Hematopoietic multipotent progenitor cell treated with erythropoietin and hydrocortisone succinate and interleukin-3 and kit ligand, for 15 days (in vitro differentiated cells): Measurements from ENCODE around the gene RPS3.

Experiments used
- DNase-seq: peaks from one replicate; pipeline ENCODE4 v3.0.0-alpha.2; 2015; ENCODE audit warnings: low spot score

RPS3 gene

GRCh38 chr11:75420224-75421034 is 21.1 kb downstream of the RPS3 start:
- no peak for DNase-seq

DNA sequence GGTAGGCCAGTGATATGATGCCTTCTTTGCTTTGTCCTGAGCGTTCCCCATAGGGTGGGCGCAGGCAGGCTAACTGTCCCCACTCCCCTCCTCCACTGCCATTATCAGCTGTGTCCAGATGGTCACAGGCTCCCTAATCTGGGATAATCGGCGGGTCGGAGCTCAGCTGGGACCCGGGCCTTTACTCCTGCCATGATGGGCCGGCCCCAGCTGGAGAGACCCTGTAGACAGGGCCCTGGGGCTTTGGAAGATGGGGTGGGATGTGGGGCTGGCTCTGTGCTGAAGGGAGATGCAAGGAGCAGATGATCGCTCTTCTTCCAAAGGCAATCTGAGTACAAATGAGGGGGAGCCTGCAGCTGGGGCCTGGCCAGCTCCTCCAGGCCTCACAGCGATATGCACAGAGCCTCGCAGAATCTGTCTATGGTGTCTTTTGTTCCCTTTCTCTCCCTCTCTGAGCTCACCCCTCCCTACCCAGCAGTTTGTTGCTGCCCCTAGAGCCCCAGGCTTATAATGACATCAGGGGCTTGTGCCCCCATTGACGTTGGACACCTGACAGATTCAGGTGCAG is 21.8 kb downstream of the RPS3 start:
- DNase-seq, result no peak

GRCh38 chr11:75421902-75422247 is 22.6 kb downstream of the RPS3 start:
- no peak for DNase-seq

- no peak for DNase-seq
Measured at GRCh38 chr11:75422248-75423231, 23.2 kb downstream of the RPS3 start.

DNA sequence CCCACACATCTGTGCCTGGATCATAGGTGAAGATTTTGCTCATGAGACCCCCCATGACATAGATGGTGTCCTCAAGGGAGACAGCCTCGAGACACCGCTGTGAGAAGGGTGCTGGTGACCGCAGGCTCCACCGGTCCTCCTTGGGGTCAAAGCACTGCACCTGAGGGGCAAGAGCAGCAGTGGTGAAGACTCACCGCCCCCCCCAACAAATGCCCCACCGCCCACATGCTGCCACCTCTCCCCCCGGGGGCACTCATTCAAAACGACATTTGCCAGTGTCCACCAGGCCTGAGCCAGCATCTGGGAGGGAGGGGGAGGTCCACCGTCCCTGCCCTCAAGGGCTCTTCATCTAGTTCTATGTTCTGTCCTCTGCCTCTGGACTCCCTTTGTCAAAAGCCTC is 24.4 kb downstream of the RPS3 start:
- DNase-seq, result no peak

DNA sequence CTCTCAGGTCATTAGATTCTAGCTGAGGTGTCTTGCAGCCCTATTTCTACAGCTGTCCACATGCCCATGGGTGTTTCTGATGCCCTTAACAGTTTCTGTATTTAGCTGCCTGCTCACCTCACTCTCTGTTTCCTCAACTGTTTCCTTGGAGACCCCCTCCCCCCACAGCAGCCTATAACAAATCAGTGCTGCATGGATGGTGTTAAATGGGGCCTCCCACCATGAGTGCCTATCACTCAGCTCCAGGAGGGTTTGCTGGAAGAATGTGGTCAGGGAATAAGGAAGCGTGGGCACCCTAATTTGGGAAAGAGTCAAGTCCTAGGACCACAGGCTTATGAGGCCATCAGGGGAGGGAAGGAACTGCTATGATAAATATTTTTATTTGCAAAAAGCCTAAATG is 25.1 kb downstream of the RPS3 start:
- DNase-seq, result no peak

- no peak for DNase-seq
Measured at GRCh38 chr11:75425422-75425821, 26.1 kb downstream of the RPS3 start.

DNA sequence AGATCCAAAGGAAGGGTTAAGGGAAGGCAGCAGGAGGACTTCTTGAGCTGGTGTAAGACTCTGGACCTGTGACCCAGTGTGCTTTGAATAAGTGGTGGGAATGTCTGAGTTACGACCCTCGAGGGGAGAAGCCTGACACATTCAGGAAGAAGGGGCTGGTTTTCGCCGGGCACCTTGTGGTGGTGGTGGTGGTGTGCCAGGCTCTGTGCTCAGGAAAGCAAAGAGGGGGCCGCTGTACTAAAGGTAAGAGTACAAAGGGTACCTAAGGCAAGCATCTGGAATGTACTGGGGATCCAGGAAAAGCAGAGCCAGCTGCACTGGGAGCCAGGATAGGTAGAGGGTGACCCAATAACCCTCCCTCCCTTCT is 27.4 kb downstream of the RPS3 start:
- no peak for DNase-seq

DNA sequence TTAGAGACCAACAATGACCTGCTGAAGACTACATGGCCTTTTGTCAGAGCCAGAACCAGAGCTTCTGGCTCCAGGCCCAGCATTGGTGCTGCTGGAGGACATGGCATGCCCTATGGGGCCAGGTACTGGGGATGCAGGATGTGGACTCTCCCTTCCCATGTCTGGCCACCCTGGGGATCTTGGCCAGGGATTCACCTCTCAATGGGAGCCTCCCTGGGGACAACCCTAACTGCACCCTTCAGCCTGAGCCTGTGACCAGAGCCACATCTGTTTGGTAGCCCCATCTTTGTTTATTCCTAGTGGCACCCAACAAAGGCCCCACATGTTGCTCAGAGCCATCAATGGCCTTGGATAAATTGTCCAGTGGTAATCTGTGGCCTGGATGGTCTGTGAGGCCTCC is 27.9 kb downstream of the RPS3 start:
- DNase-seq, result no peak

- peak; percentile 94 for DNase-seq
Measured at GRCh38 chr11:75428281-75428724, 29.0 kb downstream of the RPS3 start.

DNA sequence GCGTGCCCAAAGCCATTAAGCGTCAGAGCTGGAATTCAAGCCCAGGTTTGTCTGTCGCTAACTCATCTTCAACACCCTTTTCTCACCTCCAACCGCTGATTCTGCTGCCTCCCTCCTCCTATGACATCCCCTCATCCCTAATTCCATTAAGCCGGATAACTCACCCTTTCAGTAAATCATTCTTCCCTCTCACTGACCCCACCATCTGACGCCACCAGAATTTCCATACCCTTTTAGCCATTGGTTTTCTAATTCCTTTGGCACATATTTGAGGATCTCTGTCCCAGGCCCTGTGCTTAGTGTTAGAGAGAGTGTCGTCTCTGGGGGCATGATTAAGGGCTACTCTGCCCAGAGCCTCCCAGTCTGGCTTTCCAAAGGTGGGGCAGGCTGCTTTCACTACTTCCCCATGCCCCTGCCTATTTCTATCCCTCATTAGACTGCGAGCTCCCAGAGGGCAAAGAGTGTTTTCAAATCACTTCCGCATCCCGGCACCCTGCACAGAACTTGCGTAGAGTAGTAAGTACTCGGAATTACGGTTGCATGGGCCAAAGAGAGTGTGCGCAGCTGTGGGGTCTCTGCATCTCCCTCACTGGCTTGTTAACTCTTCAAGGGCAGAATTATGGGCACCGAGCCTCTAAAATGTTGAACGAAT is 29.8 kb downstream of the RPS3 start:
- DNase-seq, result no peak

DNA sequence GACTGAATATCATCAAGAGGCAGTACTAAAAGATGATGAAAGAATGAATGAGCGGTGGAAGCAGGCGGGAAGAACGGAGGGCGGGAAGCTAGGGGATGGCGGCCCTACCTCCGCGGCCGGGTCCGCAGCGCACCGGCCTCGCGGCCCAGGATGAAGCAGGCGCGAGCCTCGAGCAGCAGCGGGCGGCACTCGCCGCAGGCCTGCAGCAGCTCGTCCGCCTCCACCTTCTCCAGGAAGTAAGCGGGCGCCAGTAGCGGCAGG is 30.3 kb downstream of the RPS3 start:
- DNase-seq, result no peak

GRCh38 chr11:75429902-75430713 is 30.8 kb downstream of the RPS3 start:
- DNase-seq, result peak; percentile 72

GRCh38 chr11:75430714-75431532 is 31.6 kb downstream of the RPS3 start:
- no peak for DNase-seq

GRCh38 chr11:75431533-75432525 is 32.5 kb downstream of the RPS3 start:
- DNase-seq, result no peak

- DNase-seq, result no peak
Measured at GRCh38 chr11:75432911-75433321, 33.6 kb downstream of the RPS3 start, which contains the start of gene KLHL35. KLHL35 (minus strand) TSS chr11:75433203; CDS start chr11:75430629, 2,574 bp downstream.

- DNase-seq, result no peak
Measured at GRCh38 chr11:75433443-75433842, 34.1 kb downstream of the RPS3 start.

GRCh38 chr11:75434051-75434450 is 34.7 kb downstream of the RPS3 start:
- DNase-seq, result no peak

GRCh38 chr11:75434886-75435570 is 35.7 kb downstream of the RPS3 start:
- DNase-seq, result no peak
